Mammary epithelial cell (primary cell): ENCODE results near the gene NOS3.
A peak's percentile ranks its signal among the peaks of the same experiment; 100 is the strongest.

Experiments used
- EZH2 ChIP-seq: IDR thresholded peaks from 2 replicates; pipeline ENCODE4 v1.6.1; 2012; ENCODE audit warnings: low read length, inconsistent platforms, borderline replicate concordance
- TF ChIP-seq, protein P1 (sequence below), 2 donors: IDR thresholded peaks in 1 of 2; conservative IDR thresholded peaks in 1 of 2; 2 replicates each; pipeline ENCODE4 v1.5.1; 2011 to 2012; ENCODE audit warnings: inconsistent platforms in 2 of 2, low read length in 2 of 2, mild to moderate bottlenecking in 2 of 2, control low read depth in 1 of 2, low read depth in 1 of 2; ENCODE audit not compliant: insufficient read depth in 1 of 2; ENCODE audit errors: extremely low read depth in 1 of 2

DNA sequence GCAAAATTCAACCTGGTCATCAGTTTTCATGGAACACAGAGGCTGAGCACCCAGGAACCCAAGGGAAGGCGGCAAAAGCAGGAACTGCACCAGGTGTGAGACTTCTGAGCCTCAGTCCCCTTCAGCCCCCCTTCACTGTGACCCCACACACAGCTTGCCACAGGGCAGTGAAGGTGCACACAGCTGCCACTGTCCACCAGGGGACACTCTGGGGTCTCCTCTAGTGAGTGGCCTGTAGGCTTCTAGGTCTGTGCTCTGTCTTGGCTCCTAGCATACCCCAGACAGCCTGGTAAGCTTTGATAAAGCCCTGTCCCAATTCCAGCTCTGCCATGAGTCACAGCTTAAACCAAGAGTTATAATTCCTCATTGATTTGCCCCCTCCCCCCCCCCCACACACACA, 24.8 kb upstream of the NOS3 start:
- no peak for TF ChIP-seq EZH2
- TF ChIP-seq, protein P1, sequence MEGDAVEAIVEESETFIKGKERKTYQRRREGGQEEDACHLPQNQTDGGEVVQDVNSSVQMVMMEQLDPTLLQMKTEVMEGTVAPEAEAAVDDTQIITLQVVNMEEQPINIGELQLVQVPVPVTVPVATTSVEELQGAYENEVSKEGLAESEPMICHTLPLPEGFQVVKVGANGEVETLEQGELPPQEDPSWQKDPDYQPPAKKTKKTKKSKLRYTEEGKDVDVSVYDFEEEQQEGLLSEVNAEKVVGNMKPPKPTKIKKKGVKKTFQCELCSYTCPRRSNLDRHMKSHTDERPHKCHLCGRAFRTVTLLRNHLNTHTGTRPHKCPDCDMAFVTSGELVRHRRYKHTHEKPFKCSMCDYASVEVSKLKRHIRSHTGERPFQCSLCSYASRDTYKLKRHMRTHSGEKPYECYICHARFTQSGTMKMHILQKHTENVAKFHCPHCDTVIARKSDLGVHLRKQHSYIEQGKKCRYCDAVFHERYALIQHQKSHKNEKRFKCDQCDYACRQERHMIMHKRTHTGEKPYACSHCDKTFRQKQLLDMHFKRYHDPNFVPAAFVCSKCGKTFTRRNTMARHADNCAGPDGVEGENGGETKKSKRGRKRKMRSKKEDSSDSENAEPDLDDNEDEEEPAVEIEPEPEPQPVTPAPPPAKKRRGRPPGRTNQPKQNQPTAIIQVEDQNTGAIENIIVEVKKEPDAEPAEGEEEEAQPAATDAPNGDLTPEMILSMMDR (conservative IDR thresholded peaks at IDR 0.05 in 1 of 2, IDR thresholded peaks at IDR 0.05 in 1 of 2; ENCODE audit: extremely low read depth in 1 of 2, insufficient read depth in 1 of 2, low read depth in 1 of 2, low read length in 2 of 2) = peak in 1 of 2 donors; percentile 19
